Measurements from ENCODE around the gene UBE2J2. TPM values are rescaled to one million over a fixed set of nuclear protein-coding genes. Genes with fewer than 3 reads are reported as not detected.

UBE2J2 gene
- total RNA-seq, 1 experiment from 2014 or later, result 62.1 TPM

- peaks cover 8% of the 10 kb centered on the region for H3K4me1 Mint-ChIP-seq (ENCODE audit: insufficient read depth, unreplicated experiment)
- no peak overlapping the region for H3K27ac Mint-ChIP-seq (ENCODE audit: low read depth, unreplicated experiment)
- DNase-seq (ENCODE audit: unreplicated experiment), result no peak
- H3K4me3 Mint-ChIP-seq (ENCODE audit: unreplicated experiment), result no peak overlapping the region
- H3K27me3 Mint-ChIP-seq (ENCODE audit: insufficient read depth, unreplicated experiment), result no peaks in the 10 kb centered on the region
- no TSS peak for BruUV-seq (replicated peaks)
- intact Hi-C loops (cut with micrococcal nuclease), result no loop called here
- peaks cover 34% of the 10 kb centered on the region for H3K36me3 Mint-ChIP-seq (ENCODE audit: insufficient read depth, unreplicated experiment)
- ChIA-PET CTCF (interaction anchor here (1.2 kb wide), 1 partner anchor 106 kb away, joined by 3 read pairs; no protein-coding TSS in a partner anchor), POLR2A (no interaction called here)
- no peaks in the 10 kb centered on the region for H3K9me3 Mint-ChIP-seq (ENCODE audit: unreplicated experiment)
- TF ChIP-seq CTCF (IDR thresholded peaks at IDR 0.05; ENCODE audit: unreplicated experiment), result no peak
These were observed 46.9 kb downstream of the UBE2J2 start for GRCh38 chr1:1226566-1227362.

GRCh38 chr1:1225913-1226312 is 47.7 kb downstream of the UBE2J2 start:
- Mint-ChIP-seq H3K4me1 (ENCODE audit: insufficient read depth, unreplicated experiment) (peaks cover 8% of the 10 kb centered on the region), H3K9me3 (ENCODE audit: unreplicated experiment) (no peaks in the 10 kb centered on the region), H3K27ac (ENCODE audit: low read depth, unreplicated experiment) (no peak overlapping the region), H3K27me3 (ENCODE audit: insufficient read depth, unreplicated experiment) (no peaks in the 10 kb centered on the region), H3K36me3 (ENCODE audit: insufficient read depth, unreplicated experiment) (peaks cover 42% of the 10 kb centered on the region), H3K4me3 (ENCODE audit: unreplicated experiment) (no peak overlapping the region)
- no TSS peak for BruUV-seq (replicated peaks)
- ChIA-PET CTCF (interaction anchor here (0.7 to 1.2 kb wide), 2 partner anchors 105 to 212 kb away, joined by 3 read pairs; no protein-coding TSS in a partner anchor), POLR2A (no interaction called here)
- intact Hi-C loops (cut with micrococcal nuclease), result no loop called here
- no peak for TF ChIP-seq CTCF (IDR thresholded peaks at IDR 0.05; ENCODE audit: unreplicated experiment)
- DNase-seq (ENCODE audit: unreplicated experiment), result no peak

GRCh38 chr1:1225238-1225845 is 48.3 kb downstream of the UBE2J2 start:
- no peak overlapping the region for H3K4me3 Mint-ChIP-seq (ENCODE audit: unreplicated experiment)
- H3K36me3 Mint-ChIP-seq (ENCODE audit: insufficient read depth, unreplicated experiment), result peaks cover 42% of the 10 kb centered on the region
- no peaks in the 10 kb centered on the region for H3K9me3 Mint-ChIP-seq (ENCODE audit: unreplicated experiment)
- intact Hi-C loops (cut with micrococcal nuclease), result no loop called here
- TF ChIP-seq CTCF (IDR thresholded peaks at IDR 0.05; ENCODE audit: unreplicated experiment), result no peak
- ChIA-PET POLR2A (interaction anchor here (0.6 to 0.9 kb wide), 2 partner anchors 8 to 30 kb away, joined by 3 to 5 read pairs; no protein-coding TSS in a partner anchor), CTCF (interaction anchor here (0.7 kb wide), 1 partner anchor 213 kb away, joined by 3 read pairs; no protein-coding TSS in a partner anchor)
- BruUV-seq (replicated peaks), result no TSS peak
- no peak overlapping the region for H3K27ac Mint-ChIP-seq (ENCODE audit: low read depth, unreplicated experiment)
- peaks cover 8% of the 10 kb centered on the region for H3K4me1 Mint-ChIP-seq (ENCODE audit: insufficient read depth, unreplicated experiment)
- no peak for DNase-seq (ENCODE audit: unreplicated experiment)
- H3K27me3 Mint-ChIP-seq (ENCODE audit: insufficient read depth, unreplicated experiment), result no peaks in the 10 kb centered on the region

- no peak overlapping the region for H3K4me3 Mint-ChIP-seq (ENCODE audit: unreplicated experiment)
- ChIA-PET CTCF (interaction anchor here (0.6 kb wide), 1 partner anchor 37 kb away, joined by 3 read pairs; no protein-coding TSS in a partner anchor), POLR2A (no interaction called here)
- intact Hi-C loops (cut with micrococcal nuclease), result no loop called here
- no peaks in the 10 kb centered on the region for H3K9me3 Mint-ChIP-seq (ENCODE audit: unreplicated experiment)
- H3K4me1 Mint-ChIP-seq (ENCODE audit: insufficient read depth, unreplicated experiment), result no peaks in the 10 kb centered on the region
- no TSS peak for BruUV-seq (replicated peaks)
- H3K27ac Mint-ChIP-seq (ENCODE audit: low read depth, unreplicated experiment), result no peak overlapping the region
- H3K36me3 Mint-ChIP-seq (ENCODE audit: insufficient read depth, unreplicated experiment), result peaks cover 45% of the 10 kb centered on the region
- no peak for DNase-seq (ENCODE audit: unreplicated experiment)
- no peak for TF ChIP-seq CTCF (IDR thresholded peaks at IDR 0.05; ENCODE audit: unreplicated experiment)
- H3K27me3 Mint-ChIP-seq (ENCODE audit: insufficient read depth, unreplicated experiment), result no peaks in the 10 kb centered on the region
These were observed 49.8 kb downstream of the UBE2J2 start for GRCh38 chr1:1223891-1224290.

All from MCF 10A (cell line).